ENCODE results near the gene TOB2.
A peak's percentile ranks its signal among the peaks of the same experiment; 100 is the strongest.
"Not testable (repeated sequence)": the region's sequence is repeated elsewhere in the genome, so short reads cannot be mapped to it uniquely, and the experiment has no call there.

Gene TOB2

DNA sequence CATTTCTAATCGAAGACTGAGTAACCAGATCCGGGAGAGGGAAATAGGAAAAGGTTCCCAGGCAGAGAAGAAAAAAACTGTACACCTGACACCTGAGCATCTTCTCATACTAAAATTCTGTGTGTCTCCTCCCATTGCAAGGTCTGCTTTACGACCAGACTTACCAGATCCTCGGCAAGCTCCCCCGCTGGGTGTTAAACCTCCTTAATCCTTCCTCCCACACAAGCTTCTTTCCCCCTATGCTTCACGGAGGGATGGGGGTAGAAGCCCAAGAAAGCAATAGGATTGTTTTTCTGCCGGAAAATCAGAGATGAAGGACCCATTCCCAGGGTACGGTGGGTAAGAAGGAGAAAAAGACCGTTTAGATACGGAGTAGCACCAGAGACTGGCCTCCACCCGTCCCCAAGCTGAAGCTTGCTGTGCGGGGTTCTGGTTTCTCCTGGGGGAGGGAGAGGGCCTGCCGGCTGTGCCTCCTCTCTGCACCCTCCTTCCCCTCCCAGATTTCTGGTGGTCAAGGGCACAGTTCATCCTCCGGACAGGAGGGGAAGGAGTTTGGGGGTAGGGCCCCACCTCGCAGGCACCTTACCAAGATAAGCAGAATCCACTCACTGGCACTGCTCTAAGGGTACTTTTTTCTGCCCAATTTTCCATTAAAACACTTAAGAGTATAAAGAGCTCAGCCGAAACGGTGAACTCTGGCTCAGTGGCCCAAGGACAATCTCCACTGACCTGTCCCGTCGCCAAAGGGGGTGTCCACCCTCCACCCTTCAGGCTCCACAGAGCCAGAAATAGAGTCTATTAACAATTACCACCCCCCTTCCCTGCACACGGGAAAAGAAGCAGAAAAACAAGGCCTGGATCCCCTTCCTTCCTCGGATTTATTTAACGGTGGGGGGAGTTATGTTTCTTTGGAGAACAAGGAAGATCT is 1.2 kb downstream of the TOB2 start:
- Histone ChIP-seq H3K4me1 (ENCODE audit: control insufficient read depth in 5 of 5, insufficient read depth in 5 of 5, low read length in 5 of 5) (peaks cover 10 to 69% (median 56%) of the 10 kb centered on the region in 5 donors), H3K9me3 (ENCODE audit: control insufficient read depth in 5 of 5, low read length in 5 of 5) (no peaks in the 10 kb centered on the region), H3K9ac (ENCODE audit: low read length in 5 of 5) (peak overlapping the region; percentile 86 to 99 (median 97)), H3K27ac (ENCODE audit: low read depth, low read length) (peak overlapping the region; percentile 99), H3K36me3 (ENCODE audit: control insufficient read depth in 5 of 5, insufficient read depth in 5 of 5, low read length in 5 of 5) (peaks cover 0 to 16% (median 2%) of the 10 kb centered on the region in 5 donors), H3K27me3 (ENCODE audit: control insufficient read depth in 5 of 5, insufficient read depth in 4 of 5, low read length in 5 of 5) (no peaks in the 10 kb centered on the region), H3K4me3 (ENCODE audit: low read depth in 1 of 5, low read length in 5 of 5) (peak overlapping the region; percentile 97 to 99 (median 98))

DNA sequence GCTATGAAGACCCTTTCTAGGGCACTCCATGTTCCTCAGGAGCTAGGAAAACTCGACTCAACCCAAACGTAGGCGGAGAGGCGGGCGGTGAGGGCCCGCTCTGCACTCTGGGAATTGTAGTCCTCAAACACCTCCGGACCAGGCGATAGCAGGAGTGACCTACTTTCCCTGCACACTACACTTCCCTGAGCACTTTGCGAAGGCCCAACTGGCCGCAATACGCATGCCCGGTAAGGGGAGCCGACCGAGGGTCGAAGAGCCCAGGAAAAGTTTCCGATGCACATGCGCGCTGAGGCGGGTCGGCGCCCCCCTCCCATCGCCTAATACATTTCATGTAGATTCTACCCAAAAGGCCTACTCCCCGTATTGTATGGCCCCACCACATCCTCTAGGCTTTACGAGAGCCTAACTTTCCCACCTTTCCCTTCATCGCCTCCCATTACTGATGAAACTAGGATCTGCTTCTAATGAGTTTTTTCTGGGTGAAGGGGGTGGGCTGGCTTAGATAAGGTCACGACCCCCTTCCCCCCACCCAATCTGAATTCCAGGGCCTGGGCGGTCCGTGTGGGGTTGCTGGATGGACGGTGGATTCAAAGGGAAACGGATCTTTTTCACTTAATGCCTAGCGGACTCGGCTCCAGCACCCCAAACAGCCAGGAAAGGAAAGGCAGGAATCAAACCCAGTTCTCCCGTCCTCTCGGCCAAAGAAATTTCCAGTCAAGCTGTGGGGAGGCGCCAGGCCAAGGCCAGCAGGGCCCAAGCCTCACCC is 2.1 kb downstream of the TOB2 start:
- H3K9ac ChIP-seq (ENCODE audit: low read length in 5 of 5): peak overlapping the region; percentile 86 to 99 (median 97)
- peak overlapping the region; percentile 97 to 99 (median 98) for H3K4me3 ChIP-seq (ENCODE audit: low read depth in 1 of 5, low read length in 5 of 5)
- H3K27me3 ChIP-seq (ENCODE audit: control insufficient read depth in 5 of 5, insufficient read depth in 4 of 5, low read length in 5 of 5): no peaks in the 10 kb centered on the region
- H3K27ac ChIP-seq (ENCODE audit: low read depth, low read length): peak overlapping the region; percentile 99
- H3K4me1 ChIP-seq (ENCODE audit: control insufficient read depth in 5 of 5, insufficient read depth in 5 of 5, low read length in 5 of 5): peaks cover 10 to 72% (median 62%) of the 10 kb centered on the region in 5 donors
- H3K9me3 ChIP-seq (ENCODE audit: control insufficient read depth in 5 of 5, low read length in 5 of 5): no peaks in the 10 kb centered on the region
- peaks cover 0 to 17% (median 2%) of the 10 kb centered on the region in 5 donors for H3K36me3 ChIP-seq (ENCODE audit: control insufficient read depth in 5 of 5, insufficient read depth in 5 of 5, low read length in 5 of 5)

DNA sequence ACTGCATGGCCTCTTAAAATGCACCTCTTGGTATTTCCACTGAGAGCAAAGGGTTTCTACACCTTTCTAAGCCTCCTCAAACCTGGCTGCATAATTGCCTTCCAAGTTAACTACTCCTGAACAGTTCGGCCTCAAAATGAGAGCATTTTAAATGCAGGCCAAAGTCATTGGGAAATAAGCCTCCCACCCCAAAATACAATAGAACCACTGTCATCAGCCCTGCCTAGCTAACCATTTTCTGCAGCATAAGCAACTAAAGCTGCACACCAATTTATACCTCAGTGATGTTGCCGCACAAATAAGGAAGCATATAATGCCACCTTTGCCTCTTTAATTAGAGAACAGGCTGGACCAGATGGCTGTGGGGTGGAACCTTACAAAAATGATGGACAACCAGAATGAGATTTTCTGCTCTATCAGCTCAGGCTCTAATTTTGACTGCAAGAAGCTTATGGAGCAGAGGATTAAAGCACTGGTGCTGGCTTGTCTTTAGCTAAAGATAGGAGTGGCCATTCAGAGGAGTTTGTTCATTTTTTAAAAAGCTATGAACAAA is 4.3 kb downstream of the TOB2 start:
- Histone ChIP-seq H3K27ac (ENCODE audit: low read depth, low read length) (peak overlapping the region; percentile 14), H3K9me3 (ENCODE audit: control insufficient read depth in 5 of 5, low read length in 5 of 5) (no peaks in the 10 kb centered on the region), H3K27me3 (ENCODE audit: control insufficient read depth in 5 of 5, insufficient read depth in 4 of 5, low read length in 5 of 5) (no peaks in the 10 kb centered on the region), H3K4me3 (ENCODE audit: low read depth in 1 of 5, low read length in 5 of 5) (no peak overlapping the region), H3K36me3 (ENCODE audit: control insufficient read depth in 5 of 5, insufficient read depth in 5 of 5, low read length in 5 of 5) (peaks cover 0 to 23% (median 10%) of the 10 kb centered on the region in 5 donors), H3K4me1 (ENCODE audit: control insufficient read depth in 5 of 5, insufficient read depth in 5 of 5, low read length in 5 of 5) (peaks cover 6 to 68% (median 57%) of the 10 kb centered on the region in 5 donors), H3K9ac (ENCODE audit: low read length in 5 of 5) (no peak overlapping the region)

DNA sequence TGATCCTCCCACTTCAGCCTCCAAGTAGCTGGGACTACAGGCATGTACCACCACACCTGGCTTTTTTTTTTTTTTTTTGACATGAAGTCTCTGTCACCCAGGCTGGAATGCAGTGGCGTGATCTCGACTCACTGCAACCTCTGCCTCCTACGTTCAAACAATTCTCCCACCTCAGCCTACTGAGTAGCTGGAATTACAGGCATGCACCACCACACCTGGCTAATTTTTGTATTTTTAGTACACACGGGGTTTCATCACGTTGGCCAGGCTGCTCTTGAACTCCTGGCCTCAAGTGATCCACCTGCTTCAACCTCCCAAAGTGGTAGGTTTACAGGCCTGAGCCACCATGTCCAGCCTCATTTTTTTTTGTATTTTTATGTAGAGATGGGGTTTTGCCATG is 6.1 kb downstream of the TOB2 start:
- not testable (repeated sequence) for H3K4me3 ChIP-seq (ENCODE audit: low read depth in 1 of 5, low read length in 5 of 5); H3K9me3 ChIP-seq (ENCODE audit: control insufficient read depth in 5 of 5, low read length in 5 of 5); H3K27ac ChIP-seq (ENCODE audit: low read depth, low read length); H3K27me3 ChIP-seq (ENCODE audit: control insufficient read depth in 5 of 5, insufficient read depth in 4 of 5, low read length in 5 of 5)
- H3K4me1 ChIP-seq (ENCODE audit: control insufficient read depth in 5 of 5, insufficient read depth in 5 of 5, low read length in 5 of 5): peaks cover 6 to 79% (median 62%) of the 10 kb centered on the region in 5 donors
- peak overlapping the region in 1 of 5 donors; percentile 17 for H3K9ac ChIP-seq (ENCODE audit: low read length in 5 of 5)
- peaks cover 0 to 41% (median 28%) of the 10 kb centered on the region in 5 donors for H3K36me3 ChIP-seq (ENCODE audit: control insufficient read depth in 5 of 5, insufficient read depth in 5 of 5, low read length in 5 of 5)

DNA sequence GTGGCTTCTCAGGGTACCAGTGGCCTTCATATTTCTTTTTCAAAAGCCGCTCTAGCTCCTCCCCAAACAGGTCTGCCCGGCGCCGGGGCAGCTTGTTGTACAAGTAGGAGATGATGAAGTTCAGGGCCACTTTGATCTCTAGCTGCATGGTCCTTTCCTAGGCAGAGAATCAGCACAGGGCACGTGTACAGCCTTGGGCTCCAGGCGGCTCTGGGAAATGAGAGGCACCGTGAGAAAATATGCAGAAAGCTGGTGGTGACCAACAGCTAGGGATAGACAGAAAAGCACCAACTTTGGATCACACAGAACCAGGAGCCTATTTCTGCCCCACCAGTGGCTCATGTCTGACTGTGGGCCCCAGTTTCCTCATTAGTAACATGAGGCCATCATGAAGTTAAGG is 9.4 kb downstream of the TOB2 start:
- Histone ChIP-seq H3K36me3 (ENCODE audit: control insufficient read depth in 5 of 5, insufficient read depth in 5 of 5, low read length in 5 of 5) (peaks cover 0 to 55% (median 46%) of the 10 kb centered on the region in 5 donors), H3K27ac (ENCODE audit: low read depth, low read length) (no peak overlapping the region), H3K4me1 (ENCODE audit: control insufficient read depth in 5 of 5, insufficient read depth in 5 of 5, low read length in 5 of 5) (peaks cover 2 to 75% (median 62%) of the 10 kb centered on the region in 5 donors)

DNA sequence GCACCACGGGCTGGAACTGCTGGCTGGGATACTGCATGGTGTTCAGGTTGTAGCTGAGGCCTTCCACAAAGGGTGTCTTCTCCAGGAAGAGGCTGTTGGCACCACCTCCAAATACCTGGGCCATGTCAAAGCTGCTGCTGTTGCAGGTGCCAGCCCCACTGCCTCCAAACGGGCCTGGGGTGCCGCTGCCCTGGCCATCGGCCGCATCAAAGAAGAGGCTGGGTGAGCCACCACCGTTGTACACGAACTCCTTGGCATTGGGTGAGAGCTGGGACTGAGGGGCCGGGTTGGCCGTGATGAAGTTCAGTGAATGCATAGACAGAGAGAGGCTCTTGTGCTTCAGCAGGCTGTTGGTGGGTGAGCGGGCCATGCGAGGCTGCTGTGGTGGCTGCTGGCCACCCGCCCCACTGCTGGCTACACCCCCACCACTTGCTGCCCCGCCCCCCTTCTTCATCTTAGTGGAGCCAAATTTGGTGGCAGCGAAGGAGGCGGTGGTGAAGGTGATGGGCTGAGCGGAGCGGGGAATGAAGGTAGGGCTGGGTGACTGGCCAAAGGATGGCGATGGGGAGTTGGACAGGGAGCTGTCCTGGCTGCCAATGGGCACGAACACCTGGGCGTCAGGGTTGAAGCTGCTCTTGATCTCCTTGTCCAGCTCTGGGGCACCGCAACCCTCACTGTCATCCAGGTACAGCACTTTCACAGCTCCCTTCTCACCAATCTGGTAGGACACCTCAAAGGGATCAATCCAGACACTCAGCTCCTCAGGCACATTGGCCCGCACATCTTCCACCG is 10.1 kb downstream of the TOB2 start:
- H3K27ac ChIP-seq (ENCODE audit: low read depth, low read length): no peak overlapping the region
- no peak overlapping the region for H3K9ac ChIP-seq (ENCODE audit: low read length in 5 of 5)
- peaks cover 2 to 71% (median 59%) of the 10 kb centered on the region in 5 donors for H3K4me1 ChIP-seq (ENCODE audit: control insufficient read depth in 5 of 5, insufficient read depth in 5 of 5, low read length in 5 of 5)
- H3K9me3 ChIP-seq (ENCODE audit: control insufficient read depth in 5 of 5, low read length in 5 of 5): no peaks in the 10 kb centered on the region
- peaks cover 0 to 60% (median 50%) of the 10 kb centered on the region in 5 donors for H3K36me3 ChIP-seq (ENCODE audit: control insufficient read depth in 5 of 5, insufficient read depth in 5 of 5, low read length in 5 of 5)
- no peaks in the 10 kb centered on the region for H3K27me3 ChIP-seq (ENCODE audit: control insufficient read depth in 5 of 5, insufficient read depth in 4 of 5, low read length in 5 of 5)
- no peak overlapping the region for H3K4me3 ChIP-seq (ENCODE audit: low read depth in 1 of 5, low read length in 5 of 5)

More for the DNA sequence above, 9.4 kb downstream of the TOB2 start:
- Histone ChIP-seq H3K9me3 (ENCODE audit: control insufficient read depth in 5 of 5, low read length in 5 of 5) (no peaks in the 10 kb centered on the region), H3K27me3 (ENCODE audit: control insufficient read depth in 5 of 5, insufficient read depth in 4 of 5, low read length in 5 of 5) (no peaks in the 10 kb centered on the region), H3K9ac (ENCODE audit: low read length in 5 of 5) (no peak overlapping the region), H3K4me3 (ENCODE audit: low read depth in 1 of 5, low read length in 5 of 5) (no peak overlapping the region)

DNA sequence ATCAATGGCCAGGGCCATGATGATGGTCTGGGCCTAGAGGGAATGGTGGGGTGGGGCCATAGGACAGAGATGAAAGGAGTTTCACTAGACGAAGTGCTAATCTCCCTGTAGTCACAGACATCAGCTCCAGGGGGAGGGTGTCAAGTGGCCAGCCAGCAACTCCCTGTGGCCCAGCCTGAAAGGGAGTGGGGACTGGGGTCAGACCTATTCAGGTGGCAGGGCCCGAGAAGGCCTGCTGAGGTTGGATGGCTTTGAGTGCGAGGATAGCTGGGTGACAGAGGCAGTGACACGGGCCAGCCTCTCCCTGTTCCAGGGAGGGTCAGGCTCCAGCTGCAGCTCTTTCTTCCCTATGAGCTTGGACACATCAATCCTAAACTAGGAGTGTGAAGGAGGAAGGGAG is 11.0 kb downstream of the TOB2 start:
- no peaks in the 10 kb centered on the region for H3K27me3 ChIP-seq (ENCODE audit: control insufficient read depth in 5 of 5, insufficient read depth in 4 of 5, low read length in 5 of 5)
- peak overlapping the region in 1 of 5 donors; percentile 59 for H3K9ac ChIP-seq (ENCODE audit: low read length in 5 of 5)
- H3K4me3 ChIP-seq (ENCODE audit: low read depth in 1 of 5, low read length in 5 of 5): no peak overlapping the region
- peak overlapping the region; percentile 50 for H3K27ac ChIP-seq (ENCODE audit: low read depth, low read length)
- no peaks in the 10 kb centered on the region for H3K9me3 ChIP-seq (ENCODE audit: control insufficient read depth in 5 of 5, low read length in 5 of 5)
- peaks cover 0 to 61% (median 49%) of the 10 kb centered on the region in 5 donors for H3K36me3 ChIP-seq (ENCODE audit: control insufficient read depth in 5 of 5, insufficient read depth in 5 of 5, low read length in 5 of 5)
- H3K4me1 ChIP-seq (ENCODE audit: control insufficient read depth in 5 of 5, insufficient read depth in 5 of 5, low read length in 5 of 5): peaks cover 2 to 67% (median 58%) of the 10 kb centered on the region in 5 donors

DNA sequence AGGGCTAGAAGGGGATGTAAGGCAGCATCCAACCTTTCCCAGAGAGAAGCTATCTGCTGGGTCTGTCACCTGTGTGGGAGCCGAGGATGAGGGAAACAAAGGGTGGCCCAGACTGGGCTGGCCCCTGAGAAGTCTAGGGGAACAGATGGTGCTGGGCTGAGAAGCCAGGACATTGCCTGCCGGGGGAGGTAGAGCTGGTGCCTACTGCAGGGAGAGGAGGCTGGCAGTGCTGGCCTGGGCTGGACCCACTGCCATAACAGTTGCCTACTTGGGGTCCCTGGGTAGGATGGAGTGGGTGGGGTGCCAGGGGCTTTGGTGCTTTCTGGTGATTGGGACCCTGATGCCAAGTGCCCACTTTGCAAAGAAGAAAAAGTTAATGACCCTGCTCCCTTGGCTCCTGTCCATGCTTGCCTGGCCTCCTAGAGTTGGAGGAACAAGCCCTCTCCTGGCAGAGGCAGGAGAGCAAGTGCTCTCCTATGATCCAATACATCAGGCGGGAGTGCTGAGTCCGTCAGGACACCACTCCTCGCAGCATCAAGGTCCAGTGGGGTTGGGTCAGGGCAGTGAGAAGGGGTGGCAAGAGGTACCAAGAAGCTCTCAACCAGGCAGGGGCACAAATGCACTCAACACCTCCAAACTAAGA is 12.1 kb downstream of the TOB2 start:
- peak overlapping the region in 1 of 5 donors; percentile 20 for H3K9ac ChIP-seq (ENCODE audit: low read length in 5 of 5)
- H3K27ac ChIP-seq (ENCODE audit: low read depth, low read length): peak overlapping the region; percentile 41
- H3K36me3 ChIP-seq (ENCODE audit: control insufficient read depth in 5 of 5, insufficient read depth in 5 of 5, low read length in 5 of 5): peaks cover 0 to 61% (median 49%) of the 10 kb centered on the region in 5 donors
- not testable (repeated sequence) for H3K9me3 ChIP-seq (ENCODE audit: control insufficient read depth in 5 of 5, low read length in 5 of 5); H3K27me3 ChIP-seq (ENCODE audit: control insufficient read depth in 5 of 5, insufficient read depth in 4 of 5, low read length in 5 of 5); H3K4me3 ChIP-seq (ENCODE audit: low read depth in 1 of 5, low read length in 5 of 5)
- peaks cover 2 to 56% (median 52%) of the 10 kb centered on the region in 5 donors for H3K4me1 ChIP-seq (ENCODE audit: control insufficient read depth in 5 of 5, insufficient read depth in 5 of 5, low read length in 5 of 5)

DNA sequence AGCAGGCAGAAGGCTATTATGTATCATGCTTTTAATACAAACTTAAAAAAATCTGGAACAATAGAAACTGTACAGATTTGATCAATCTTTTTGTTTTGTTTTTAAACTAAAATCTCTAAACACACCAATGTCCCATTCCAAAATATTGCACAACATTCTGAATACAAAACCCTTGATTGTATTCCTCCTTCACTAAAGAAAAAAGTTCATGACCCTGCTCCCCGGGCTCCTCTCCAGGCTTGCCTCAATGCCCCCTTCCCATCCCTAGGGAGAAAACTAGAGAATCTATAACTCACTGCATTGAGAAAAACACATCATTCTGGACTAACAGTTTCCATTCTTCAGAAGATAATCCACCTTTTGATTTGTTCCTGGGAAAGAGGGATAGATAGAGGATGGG is 13.1 kb downstream of the TOB2 start:
- H3K27ac ChIP-seq (ENCODE audit: low read depth, low read length); H3K9me3 ChIP-seq (ENCODE audit: control insufficient read depth in 5 of 5, low read length in 5 of 5); H3K27me3 ChIP-seq (ENCODE audit: control insufficient read depth in 5 of 5, insufficient read depth in 4 of 5, low read length in 5 of 5); H3K9ac ChIP-seq (ENCODE audit: low read length in 5 of 5); H3K4me3 ChIP-seq (ENCODE audit: low read depth in 1 of 5, low read length in 5 of 5): not testable (repeated sequence)
- H3K4me1 ChIP-seq (ENCODE audit: control insufficient read depth in 5 of 5, insufficient read depth in 5 of 5, low read length in 5 of 5): peaks cover 0 to 46% (median 42%) of the 10 kb centered on the region in 5 donors
- peaks cover 0 to 63% (median 45%) of the 10 kb centered on the region in 5 donors for H3K36me3 ChIP-seq (ENCODE audit: control insufficient read depth in 5 of 5, insufficient read depth in 5 of 5, low read length in 5 of 5)
